Measurements from ENCODE around the gene POLR3B.
"Not testable (repeated sequence)": the region's sequence is repeated elsewhere in the genome, so short reads cannot be mapped to it uniquely, and the experiment has no call there.

POLR3B gene

DNA sequence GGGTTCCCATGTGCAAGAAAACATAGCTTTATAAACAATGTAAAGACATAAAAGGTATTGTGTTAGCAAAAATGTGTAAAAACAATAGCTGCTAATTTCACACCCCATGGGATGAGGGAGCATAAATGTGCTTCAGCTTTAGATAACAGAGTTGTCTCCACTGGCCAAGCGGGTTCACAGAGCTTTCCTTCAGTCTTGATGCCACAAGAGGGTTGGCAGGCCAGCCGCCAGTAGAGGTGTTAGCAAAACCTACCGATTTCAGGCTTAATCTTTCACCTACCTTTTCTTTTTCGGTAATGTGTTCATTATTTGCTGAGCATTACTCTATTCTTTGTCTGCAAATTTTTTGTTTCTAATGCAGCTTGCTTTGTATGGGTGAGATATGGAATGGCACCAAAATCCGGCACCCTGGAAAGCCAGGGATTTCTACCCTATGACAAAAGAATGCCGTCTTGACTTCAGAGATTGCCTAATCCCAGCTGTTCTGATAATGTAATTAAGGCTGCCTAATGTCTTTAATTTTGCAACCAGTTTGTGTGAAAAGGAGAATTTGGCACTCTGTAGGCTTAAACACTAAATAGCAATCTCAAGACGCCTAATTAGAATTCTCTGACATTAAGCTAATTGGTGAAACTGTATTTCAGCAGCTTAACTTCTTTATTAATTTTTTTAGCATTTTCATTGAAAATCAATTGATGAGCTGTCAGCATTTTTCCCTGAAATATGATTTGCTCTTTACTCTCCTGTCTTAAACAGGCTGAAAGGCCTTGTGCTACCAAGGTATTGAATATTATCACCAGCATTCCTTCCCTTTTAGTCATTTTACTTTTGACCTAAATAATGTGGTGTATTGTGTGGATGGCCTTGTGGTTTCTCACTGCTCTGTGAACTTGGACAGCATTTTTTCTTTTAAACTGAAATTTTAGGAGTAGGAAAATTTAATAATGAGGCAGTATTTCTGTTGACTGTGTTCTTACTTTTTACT is 60.7 kb downstream of the POLR3B start:
- DNase-seq = no peak

GRCh38 chr12:106418970-106419369 is 61.4 kb downstream of the POLR3B start:
- no peak for DNase-seq

DNA sequence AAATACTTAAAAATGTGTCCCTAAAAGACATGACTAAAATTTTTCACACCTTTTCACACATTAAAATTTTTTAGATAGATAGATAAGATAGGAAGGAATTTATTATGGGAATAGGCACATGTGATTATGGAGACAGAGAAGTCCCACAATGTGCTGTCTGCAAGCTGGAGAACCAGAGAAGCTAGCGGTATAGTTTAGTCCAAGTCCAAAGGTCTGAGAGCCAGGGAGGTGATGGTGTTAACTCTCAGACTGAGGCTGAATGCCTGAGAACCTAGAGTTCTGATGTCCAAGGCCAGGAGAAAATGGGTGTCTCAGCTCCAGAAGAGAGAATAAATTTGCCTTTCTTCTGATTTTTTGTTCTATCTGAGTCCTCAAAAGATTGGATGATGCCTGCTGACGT is 65.7 kb downstream of the POLR3B start:
- DNase-seq = no peak

- no peak for DNase-seq
These were observed 67.6 kb downstream of the POLR3B start for GRCh38 chr12:106425061-106425702.

DNA sequence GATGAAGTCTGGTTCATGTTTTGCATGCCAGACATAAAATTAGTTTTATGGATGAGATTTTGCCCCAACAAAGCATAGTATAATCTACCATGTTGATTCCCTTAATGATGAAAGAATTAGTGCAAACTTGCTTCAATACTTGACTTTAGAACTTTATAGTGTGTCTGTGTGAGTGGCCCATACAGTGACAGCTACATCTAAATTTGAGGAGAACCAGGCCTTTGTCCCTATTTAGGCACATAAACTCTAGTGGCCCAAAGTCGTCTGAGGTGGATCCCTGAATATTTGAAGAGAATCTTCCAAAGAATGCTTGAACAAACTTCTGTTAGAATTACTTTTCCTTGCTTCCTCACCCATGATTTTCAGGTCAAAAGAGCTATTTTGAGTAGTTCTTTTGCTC is 70.4 kb downstream of the POLR3B start:
- no peak for DNase-seq

DNA sequence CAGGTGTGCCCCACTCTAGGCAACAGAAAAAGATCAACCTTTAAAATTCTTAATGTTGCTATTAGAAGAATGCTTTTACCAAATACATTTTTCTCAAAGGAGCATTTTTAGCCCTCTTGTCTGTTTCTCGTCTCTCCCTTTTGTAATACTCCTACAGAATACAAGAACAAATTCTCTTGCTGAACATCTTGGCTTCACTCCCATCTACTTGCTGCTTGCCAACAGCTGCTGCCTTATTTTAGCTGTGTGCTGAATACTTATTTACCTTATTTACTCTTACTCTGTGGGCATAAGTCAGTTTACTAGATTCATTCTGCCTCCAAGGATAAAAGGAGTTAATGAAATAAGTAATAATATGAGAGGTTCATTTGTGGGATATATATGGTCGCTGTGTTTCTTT is 70.8 kb downstream of the POLR3B start:
- DNase-seq = no peak

DNA sequence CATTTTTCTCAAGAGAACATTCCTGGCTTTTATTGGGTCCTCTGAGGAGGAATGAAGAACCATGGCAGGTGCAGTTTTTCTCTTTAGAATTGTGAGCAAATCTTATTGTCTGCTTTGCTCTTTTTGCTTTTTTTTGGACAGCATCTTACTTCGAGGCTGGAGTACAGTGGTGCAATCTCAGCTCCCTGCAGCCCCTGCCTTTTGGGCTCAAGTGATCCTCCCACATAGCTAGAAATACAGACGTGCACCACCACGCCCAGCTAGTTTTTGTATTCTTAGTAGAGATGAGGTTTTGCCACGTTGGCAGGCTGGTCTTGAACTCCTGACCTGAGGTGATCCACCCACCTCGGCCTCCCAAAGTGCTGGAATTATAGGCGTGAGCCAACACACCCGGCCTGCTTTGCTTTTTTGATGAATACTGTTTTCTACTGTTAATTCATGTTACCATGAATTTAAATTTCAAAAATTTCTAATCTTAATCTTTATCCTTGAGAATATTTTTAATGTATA is 71.5 kb downstream of the POLR3B start:
- DNase-seq = no peak

- no peak for DNase-seq
These were observed 72.1 kb downstream of the POLR3B start for GRCh38 chr12:106429636-106430035.

- DNase-seq = no peak
These were observed 74.4 kb downstream of the POLR3B start for GRCh38 chr12:106431839-106432411.

GRCh38 chr12:106433055-106433454 is 75.5 kb downstream of the POLR3B start:
- no peak for DNase-seq

GRCh38 chr12:106434526-106434925 is 77.0 kb downstream of the POLR3B start:
- no peak for DNase-seq

DNA sequence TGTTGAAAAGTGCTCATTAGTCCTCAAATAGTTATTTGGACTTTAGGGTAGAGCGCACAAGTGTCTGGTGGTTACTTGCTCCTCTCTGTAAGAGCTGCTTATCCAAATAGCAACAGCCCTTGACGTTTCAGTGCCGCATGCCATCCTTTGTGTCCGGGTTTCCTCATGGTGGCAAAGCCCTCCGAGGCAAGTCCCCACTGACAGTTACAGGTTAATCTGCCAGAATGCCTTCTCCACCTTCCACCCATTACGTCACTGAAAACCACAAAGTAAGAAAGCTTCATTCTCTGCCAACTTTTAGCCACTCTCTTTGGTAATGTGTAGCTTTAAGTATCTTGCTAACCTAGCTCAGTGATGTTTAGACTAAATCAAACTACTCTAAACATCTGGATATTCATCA is 78.6 kb downstream of the POLR3B start:
- no peak for DNase-seq

DNA sequence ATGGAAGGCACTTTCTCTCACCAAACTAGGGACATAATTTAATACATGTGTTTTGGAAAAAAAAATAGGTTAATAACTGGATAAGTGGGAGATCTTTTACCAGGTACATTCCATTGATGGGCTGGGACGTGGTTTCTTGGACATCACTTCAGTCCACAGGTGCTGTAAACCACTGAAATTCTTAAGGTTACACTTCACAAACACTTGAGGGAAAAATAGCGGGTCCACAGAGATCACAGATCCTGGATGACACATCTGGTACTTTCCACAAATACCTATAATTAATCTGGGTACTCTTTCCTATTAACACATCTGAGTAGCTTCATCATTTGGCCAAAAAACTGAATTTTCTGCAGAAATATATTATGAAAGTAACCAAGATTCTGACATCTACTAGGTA is 85.0 kb downstream of the POLR3B start:
- DNase-seq = no peak

DNA sequence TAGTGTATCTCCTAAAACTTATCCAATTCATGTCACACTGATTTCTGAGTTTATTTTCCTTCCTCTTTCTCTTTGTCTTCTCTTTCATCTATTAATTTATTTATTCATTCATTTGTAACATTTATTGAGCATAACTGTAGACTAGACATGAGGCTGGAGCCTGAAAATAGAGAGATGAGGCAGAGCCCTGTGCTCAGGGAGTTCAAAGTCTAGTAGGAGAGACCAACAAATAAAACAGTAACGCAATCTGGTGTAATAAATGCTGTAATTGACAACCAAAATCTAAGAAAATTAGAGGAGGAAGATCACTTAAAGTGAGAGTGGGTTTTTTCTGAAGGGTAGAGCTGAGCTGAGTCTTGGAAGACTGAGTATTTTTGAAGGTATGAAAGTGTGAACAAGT is 87.5 kb downstream of the POLR3B start:
- DNase-seq = no peak

DNA sequence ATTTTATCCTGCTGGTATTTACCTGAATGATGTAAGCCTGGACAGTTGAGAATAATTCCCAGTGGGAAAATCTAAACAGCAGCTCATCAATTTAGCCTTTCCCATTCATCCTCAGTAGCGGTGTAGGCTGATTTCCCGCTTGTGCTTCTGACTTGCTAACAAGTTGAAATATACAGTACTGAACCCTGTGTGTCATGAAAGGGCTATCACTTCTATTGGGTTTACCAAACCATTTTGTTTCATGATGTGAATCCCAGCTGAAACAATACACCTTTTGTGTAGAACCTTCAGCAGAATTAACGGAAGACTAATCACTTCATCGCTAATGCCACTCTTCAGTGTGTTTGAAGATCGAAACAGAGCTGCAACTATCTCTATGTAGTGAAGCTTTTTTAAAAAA is 88.4 kb downstream of the POLR3B start:
- no peak for DNase-seq

DNA sequence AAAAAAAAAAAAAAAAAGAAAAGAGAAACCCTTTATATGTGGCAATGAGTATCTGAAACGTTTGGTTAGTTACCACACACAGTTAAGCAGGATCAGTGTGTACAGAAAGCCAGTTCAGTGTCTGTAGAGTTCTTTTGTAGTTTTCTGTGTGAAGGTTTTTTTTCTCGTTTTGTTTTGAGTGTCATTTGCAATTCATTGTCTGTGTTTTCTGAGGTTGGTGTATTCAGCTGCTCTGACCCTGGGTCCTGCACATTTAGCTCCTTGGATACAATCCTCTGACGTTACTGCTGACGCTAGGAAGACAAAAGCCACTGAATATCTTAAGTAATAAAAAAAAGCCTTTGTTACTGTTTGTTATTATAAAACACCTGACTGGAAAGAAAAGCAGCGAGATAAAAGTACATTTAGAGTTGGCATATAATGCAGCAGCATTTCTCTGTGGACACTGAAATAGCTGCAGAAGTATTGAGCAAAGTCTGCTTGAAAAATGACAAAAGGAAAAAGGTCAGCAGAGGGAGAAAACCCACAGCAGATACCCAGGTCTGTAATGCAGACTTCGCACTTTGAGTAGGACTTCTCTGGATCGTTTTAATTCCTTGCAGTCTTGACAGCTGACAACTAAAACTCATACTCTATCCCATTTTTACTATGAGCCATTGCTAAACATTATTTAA is 89.0 kb downstream of the POLR3B start:
- no peak for DNase-seq

DNA sequence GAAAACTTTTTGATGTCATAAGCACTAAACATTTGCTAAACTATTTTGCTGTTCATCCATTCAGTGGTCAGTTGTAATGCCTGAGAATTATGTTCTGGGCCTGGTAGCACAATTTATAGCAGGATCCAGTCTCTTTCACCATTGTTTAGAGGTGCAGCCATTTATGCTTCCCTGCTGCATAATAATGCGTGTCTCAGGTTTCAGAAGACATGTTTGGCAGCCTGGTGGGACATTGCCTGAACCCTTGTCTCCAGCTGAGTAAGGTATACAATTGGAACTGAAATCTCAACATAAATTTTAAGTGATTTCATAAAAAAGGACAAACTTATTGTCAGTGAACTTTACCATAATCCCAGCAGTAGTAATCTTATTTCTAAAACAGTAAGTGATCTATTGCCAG is 94.8 kb downstream of the POLR3B start:
- no peak for DNase-seq

GRCh38 chr12:106455111-106455510 is 97.6 kb downstream of the POLR3B start:
- no peak for DNase-seq

DNA sequence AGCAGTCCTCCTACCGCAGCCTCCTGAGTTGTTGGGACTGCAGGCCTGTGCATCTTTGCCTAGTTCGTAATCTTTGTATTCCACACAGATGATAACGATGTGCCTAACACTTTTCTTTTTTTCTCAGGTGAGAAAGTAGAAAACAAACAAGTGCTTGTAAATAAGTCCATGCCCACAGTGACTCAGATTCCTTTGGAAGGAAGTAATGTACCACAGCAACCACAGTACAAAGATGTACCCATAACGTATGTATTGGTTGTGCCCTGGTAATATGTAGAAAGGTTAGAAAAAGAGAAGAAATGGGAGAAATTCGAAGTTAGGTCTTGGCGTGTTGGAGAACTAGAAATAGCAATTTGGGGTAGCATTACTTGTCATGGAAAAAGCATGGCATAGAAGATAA is 101.6 kb downstream of the POLR3B start:
- no peak for DNase-seq

DNA sequence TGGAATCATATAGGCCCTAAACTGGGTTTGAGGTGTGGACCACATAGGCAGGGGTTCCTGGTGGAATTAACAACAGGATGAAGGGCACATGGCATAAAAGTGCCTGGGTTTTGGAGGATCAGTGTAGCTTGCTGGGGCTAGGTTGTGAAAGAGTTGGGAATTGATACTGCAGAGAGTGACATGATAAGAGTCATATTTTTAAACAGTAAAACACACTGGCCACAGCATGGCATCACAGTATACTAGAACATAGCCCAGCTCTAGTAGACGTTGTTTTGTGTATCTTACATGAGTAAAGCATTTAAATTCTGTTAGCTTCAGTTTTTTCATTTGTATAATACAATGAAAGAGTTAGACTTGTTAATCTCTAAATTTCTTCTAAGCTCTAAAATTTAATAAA is 102.0 kb downstream of the POLR3B start:
- no peak for DNase-seq

GRCh38 chr12:106461730-106462129 is 104.2 kb downstream of the POLR3B start:
- no peak for DNase-seq

DNA sequence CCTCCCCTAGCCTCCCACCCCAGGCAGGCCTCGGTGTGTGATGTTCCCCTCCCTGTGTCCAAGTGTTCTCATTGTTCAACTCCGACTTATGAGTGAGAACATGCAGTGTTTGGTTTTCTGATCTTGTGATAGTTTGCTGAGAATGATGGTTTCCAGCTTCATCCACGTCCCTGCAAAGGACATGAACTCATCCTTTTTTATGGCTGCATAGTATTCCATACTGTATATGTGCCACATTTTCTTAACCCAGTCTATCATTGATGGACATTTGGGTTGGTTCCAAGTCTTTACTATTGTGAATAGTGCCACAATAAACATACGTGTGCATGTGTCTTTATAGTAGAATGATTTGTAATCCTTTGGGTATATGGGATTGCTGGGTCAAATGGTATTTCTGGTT is 108.1 kb downstream of the POLR3B start:
- DNase-seq = not testable (repeated sequence)

GRCh38 chr12:106475662-106476061 is 118.1 kb downstream of the POLR3B start:
- not testable (repeated sequence) for DNase-seq
